GM18907 (cell line): ENCODE results near the gene DNAH2.

Experiments
- ATAC-seq: cut with Tn5 transposase; IDR thresholded peaks from one replicate; pipeline ENCODE4 v1.9.1; 2021; ENCODE audit warnings: mild to moderate bottlenecking, moderate library complexity; ENCODE audit not compliant: unreplicated experiment

The DNAH2 gene, protein sequence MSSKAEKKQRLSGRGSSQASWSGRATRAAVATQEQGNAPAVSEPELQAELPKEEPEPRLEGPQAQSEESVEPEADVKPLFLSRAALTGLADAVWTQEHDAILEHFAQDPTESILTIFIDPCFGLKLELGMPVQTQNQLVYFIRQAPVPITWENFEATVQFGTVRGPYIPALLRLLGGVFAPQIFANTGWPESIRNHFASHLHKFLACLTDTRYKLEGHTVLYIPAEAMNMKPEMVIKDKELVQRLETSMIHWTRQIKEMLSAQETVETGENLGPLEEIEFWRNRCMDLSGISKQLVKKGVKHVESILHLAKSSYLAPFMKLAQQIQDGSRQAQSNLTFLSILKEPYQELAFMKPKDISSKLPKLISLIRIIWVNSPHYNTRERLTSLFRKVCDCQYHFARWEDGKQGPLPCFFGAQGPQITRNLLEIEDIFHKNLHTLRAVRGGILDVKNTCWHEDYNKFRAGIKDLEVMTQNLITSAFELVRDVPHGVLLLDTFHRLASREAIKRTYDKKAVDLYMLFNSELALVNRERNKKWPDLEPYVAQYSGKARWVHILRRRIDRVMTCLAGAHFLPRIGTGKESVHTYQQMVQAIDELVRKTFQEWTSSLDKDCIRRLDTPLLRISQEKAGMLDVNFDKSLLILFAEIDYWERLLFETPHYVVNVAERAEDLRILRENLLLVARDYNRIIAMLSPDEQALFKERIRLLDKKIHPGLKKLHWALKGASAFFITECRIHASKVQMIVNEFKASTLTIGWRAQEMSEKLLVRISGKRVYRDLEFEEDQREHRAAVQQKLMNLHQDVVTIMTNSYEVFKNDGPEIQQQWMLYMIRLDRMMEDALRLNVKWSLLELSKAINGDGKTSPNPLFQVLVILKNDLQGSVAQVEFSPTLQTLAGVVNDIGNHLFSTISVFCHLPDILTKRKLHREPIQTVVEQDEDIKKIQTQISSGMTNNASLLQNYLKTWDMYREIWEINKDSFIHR (N-terminal part only)

DNA sequence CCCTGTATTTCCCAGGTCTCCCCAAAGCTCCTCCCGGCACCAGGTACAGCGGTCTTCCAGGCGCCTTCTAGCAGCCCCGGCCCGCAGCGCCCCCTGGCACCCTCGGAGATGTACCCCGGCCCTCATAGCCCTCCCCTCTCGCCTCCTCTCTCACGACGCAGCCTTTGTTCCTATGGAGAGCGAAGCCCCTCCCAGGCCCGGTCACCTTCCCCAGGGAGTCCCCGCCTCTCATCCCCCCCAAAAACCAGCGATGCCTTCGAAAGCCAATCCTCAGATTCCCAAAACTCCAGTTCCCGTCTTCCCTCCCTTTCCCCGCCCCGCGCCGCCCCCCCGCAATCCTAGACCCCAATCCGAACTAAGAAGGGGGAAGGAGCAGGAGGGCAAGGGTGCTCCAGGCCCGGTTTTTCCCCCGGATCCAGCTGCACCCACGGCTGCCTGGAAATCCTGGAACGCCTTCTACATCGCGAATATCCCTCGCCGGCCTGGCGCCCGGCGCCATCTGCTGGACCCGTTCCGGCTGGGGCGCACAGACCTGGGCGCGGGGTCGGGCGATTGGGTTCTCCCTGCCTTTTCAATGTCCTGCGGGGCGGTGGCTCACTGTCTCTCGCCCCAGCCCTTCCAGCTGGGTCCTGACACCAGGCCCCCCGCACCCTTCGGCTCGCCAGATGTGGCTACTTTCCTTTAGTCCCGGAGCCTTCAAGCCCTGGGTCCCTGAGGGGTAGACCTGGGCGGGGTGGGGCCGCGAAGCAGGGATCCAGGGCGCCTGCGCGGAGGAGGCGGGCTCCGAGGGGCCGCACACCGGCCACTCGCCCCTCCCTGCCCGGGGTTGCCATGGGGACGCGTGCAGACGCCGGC lies at the start of gene DNAH2:
DNAH2 (plus strand) TSS at position 844 of the 855 bp plus-strand sequence. CDS start 1,991 bp downstream, outside the sequence.
- no peak for ATAC-seq

DNA sequence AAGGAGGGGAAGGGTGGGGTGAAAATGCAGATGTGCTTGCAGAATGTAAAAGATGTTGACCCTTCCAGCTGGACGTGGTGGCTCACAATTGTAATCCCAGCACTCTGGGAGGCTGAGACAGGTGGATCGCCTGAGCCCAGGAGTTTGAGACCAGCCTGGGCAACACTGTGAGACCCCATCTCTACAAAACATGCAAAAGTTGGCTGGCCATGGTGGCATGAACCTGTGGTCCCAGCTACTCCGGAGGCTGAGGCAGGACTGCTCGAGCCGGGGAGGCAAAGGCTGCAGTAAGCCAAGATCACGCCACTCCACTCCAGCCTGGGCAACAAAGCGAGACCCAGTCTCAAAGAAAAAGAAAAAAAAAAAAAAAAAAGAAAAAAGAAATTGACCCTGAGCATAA lies 49.1 kb upstream of the DNAH2 start:
- no peak for ATAC-seq

DNA sequence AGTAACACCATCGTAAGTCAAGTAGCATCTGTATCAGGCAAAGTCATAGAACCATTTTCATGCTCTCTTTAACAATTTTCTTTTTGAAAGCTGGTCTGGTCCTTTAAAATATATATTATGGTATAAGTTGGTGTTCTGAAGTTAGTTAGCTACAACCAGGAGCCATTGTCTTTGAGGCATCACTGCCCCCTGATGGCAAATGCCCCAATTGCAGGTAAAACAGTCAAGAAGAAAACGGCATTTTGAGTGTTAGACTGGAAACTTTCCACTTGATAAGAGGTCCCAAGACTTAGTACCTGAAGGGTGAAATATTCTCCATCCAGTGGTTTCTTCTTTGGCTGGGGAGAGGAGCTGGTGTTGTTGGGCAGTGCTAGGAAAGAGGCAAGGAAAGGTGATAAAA lies 44.3 kb upstream of the DNAH2 start:
- ATAC-seq = no peak

DNA sequence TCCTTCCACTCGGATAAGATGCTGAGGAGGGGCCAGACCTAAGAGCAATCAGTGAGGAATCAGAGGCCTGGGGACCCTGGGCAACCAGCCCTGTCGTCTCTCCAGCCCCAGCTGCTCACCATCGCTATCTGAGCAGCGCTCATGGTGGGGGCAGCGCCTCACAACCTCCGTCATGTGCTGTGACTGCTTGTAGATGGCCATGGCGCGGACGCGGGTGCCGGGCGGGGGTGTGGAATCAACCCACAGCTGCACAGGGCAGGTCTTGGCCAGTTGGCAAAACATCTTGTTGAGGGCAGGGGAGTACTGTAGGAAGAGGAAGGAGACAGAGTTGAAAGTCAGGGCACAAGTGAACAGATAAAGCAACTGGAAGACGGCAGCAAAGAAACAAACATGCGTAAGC lies 42.6 kb upstream of the DNAH2 start:
- ATAC-seq = no peak

DNA sequence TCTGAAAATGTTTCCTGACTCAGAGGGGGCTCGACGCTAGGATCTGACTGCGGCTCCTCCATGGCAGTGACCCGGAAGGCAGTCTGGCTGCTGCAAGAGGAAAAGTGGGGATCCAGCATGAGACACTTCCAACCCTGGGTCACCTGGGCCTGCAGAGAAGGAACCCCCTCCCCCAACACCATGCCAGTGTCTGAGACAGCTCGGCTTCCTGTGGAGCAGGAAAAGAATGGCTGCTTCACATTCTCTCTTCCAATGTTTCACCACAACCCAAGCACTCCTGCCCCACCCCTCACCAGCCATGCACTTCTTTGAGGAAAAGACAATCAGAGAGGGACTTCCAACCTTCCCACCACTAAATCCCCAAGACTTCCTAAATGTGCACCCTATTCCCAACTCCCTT lies 41.0 kb upstream of the DNAH2 start:
- ATAC-seq = no peak

DNA sequence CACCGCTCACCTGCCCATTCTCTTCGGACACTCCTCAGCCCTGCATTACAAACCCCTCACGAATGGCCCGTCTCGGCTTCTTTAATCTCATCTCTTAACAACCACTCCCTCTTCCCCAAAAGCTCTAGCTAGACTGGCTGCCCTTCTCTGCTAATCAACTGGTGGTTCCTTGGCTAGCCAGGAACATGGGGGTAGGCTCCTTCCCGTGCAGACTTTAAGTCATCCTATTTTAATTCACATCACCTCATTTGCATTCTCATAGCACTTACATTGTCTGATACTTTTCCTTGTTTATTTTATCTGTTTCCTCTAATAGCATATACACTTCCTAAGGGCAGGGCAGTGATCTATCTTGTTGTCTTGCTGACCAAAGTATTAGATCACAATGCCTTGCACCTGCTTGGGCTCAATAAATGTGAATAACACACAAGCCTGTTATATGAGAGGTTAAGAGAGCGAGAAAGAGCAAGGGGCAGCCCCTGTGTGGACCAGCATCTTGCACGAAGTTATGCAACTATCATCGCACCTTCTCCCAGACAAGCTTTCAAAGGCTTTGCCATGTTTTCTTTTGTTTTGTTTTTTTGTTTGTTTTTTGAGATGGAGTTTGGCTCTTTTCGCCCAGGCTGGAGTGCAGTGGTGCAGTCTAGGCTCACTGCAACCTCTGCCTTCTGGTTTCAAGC lies 40.0 kb upstream of the DNAH2 start:
- ATAC-seq = no peak

DNA sequence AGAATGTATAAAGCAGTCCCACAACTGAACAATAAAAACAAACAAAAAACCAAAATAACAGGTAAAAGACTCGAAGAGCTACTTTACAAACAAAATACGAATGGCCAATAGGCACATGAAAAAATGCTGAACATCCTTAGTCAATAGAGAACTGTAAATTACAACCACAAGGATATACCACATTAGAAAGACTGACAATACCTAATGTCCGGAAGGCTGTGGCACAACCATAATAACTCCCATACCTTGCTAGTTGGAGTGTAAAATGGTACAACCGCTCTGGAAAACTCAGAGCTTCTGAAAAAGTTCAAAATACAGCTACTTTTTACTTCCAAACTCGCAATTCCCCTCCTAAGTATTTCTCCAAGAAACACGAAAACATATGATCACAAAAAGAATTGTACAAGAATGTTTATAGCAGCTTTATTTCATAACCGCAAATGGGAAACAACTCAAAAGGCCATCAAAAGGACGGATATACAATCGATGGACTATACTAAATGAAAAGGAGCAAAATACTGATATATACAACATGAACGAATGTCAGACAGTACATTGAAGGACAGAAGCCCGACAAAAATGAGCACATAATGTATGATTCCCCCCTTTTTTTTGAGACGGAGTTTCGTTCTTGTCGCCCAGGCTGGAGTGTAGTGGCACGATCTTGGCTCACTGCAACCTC lies 32.6 kb upstream of the DNAH2 start:
- no peak for ATAC-seq

DNA sequence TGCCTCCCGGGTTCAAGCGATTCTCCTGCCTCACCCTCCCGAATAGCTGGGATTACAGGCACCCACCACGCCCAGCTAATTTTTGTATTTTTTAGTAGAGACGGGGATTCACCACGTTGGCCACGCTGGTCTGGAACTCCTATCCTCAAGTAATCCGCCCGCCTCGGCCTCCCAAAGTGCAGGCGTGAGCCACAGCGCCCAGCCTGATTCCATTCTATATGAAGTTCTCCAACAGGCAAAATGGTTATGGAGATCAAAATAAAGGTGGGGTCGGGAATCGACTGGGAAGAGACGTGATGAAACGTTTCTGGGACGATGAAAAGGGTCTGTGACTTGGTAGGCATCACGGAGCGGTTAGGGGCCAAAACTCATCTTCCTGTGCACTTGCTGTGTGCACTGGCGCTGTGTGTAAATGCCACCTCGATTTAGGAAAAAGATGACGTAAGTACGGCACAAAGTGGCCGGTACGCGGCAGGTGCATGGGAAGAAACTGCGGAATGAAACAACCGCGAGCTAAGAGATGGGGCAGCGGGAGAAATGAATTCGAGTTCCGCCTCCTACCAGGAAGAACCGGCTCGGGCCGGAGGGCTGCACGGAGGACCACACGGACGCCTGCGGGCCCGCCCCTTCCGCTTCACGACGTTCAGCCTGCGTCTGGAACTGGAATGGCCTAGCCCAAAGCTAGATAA lies 31.9 kb upstream of the DNAH2 start:
- ATAC-seq = peak; percentile 56

DNA sequence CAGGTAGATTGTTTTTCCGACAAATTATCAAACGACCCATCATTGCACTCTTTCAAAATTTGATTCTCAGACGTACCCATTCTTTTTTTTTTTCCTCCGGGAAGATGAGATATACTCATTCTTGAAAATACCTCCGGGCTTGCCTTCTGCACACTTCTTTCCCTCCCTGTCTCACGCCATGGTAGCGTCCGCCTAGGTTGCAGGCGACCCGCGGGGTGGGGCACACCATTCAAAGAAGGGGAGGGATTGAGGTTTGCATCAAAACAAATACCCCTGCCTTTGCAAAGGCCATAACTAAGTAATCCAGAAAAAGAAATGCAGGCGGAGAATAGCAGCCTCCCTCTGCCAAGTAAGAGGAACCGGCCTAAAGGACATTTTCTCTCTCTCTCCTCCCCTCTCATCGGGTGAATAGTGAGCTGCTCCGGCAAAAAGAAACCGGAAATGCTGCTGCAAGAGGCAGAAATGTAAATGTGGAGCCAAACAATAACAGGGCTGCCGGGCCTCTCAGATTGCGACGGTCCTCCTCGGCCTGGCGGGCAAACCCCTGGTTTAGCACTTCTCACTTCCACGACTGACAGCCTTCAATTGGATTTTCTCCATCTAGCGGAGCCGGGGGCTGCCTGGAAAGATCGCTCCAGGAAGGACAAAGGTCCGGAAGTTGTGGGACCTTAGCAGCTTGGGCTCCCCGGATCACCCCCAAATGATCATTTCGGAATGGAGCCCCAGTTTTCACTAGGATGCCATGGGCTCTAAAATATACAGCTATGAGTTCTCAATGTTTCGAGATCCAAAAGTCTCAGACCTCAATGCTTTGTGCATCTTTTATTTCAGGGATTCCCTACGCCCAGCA lies 31.1 kb upstream of the DNAH2 start:
- ATAC-seq = peak; percentile 59

DNA sequence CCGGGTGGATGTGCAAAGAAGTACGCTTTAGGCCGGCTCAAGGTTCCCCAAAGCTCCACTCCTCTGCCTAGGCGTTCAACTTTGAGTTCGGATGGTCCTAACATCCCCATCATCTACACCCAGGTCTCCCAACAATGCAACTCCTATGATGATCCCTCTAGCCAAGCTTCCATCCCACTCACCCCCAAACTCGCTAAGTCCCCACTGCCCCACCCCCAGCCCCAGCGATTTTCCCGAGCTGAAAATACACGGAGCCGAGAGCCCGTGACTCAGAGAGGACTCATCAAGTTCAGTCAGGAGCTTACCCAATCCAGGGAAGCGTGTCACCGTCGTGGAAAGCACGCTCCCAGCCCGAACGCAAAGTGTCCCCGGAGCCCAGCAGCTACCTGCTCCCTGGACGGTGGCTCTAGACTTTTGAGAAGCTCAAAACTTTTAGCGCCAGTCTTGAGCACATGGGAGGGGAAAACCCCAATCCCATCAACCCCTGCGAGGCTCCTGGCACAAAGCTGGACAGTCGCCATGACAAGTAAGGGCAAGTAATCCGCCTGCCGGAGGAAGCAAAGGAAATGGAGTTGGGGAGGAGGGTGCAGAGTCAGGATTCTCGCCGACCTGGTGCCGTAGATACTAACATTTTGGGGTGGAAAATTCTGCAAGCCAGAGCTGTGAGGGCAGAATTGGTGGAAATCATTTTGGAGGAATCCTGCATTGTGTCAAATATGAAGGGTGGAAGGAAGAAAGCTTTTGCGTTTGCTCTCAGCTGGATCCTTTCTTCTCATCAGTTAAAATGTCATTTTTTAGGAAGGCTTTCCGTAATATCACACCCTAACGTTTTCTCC lies 30.3 kb upstream of the DNAH2 start, which contains the start of gene TP53:
TP53 (minus strand) TSS at position 419 of the 836 bp plus-strand sequence. CDS start 10,896 bp downstream, outside the sequence.
- peak; percentile 51 for ATAC-seq

DNA sequence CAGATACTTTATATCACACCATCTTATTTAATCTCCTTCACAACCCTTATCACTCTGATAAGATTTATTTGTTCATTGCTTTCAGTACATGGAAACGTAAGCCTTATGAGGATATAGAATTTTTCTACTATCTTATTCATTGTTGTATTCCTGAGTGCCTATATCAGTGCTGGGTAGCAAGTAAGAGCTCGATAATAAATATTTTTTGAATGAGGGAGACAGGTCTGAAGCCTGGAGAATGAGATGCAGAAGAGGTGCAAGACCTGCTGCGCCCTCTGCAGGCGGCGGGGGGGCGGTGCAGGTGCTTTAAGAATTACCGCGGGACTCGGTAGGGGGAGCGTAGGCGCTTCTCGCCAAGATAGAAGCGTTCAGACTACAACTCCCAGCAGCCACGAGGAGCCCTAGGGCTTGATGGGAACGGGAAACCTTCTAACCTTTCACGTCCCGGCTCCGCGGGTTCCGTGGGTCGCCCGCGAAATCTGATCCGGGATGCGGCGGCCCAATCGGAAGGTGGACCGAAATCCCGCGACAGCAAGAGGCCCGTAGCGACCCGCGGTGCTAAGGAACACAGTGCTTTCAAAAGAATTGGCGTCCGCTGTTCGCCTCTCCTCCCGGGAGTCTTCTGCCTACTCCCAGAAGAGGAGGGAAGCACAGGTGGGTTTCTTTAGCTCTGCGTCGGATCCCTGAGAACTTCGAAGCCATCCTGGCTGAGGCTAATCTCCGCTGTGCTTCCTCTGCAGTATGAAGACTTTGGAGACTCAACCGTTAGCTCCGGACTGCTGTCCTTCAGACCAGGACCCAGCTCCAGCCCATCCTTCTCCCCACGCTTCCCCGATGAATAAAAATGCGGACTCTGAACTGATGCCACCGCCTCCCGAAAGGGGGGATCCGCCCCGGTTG lies 29.4 kb upstream of the DNAH2 start, which contains the start of gene WRAP53:
WRAP53 (plus strand) TSS at position 570 of the 900 bp plus-strand sequence; CDS start at position 742, 172 bp downstream.
- peak; percentile 69 for ATAC-seq

DNA sequence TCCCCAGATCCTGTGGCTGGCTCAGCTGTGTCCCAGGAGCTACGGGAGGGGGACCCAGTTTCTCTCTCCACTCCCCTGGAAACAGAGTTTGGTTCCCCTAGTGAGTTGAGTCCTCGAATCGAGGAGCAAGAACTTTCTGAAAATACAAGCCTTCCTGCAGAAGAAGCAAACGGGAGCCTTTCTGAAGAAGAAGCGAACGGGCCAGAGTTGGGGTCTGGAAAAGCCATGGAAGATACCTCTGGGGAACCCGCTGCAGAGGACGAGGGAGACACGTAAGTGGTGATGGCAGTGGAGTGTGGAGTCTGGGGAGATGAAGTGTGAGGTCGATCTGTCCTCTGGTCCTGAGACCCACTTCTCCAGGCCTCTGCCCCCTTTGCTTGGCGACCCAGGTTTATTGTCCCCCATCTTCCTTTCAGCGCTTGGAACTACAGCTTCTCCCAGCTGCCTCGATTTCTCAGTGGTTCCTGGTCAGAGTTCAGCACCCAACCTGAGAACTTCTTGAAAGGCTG lies 28.7 kb upstream of the DNAH2 start:
- no peak for ATAC-seq

DNA sequence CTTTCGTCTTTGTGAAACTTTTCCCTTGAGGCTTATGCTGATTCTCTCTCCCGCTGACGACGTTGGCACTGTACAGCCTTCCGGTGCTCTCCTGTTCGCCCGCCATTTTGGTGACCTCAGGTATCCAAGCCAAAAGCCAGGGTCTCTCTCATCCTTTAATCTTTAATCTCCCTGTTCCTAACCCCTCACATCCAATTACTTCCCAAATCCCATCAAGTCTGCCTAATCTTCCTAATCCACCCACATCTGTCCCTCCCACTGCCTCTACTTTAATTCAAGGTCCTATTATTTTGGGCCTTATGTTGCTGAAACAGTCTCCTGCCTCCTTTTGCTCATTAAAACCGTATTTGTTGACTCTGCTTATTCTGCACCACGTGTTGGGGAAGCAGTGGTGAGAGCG lies 22.0 kb upstream of the DNAH2 start:
- ATAC-seq = no peak

DNA sequence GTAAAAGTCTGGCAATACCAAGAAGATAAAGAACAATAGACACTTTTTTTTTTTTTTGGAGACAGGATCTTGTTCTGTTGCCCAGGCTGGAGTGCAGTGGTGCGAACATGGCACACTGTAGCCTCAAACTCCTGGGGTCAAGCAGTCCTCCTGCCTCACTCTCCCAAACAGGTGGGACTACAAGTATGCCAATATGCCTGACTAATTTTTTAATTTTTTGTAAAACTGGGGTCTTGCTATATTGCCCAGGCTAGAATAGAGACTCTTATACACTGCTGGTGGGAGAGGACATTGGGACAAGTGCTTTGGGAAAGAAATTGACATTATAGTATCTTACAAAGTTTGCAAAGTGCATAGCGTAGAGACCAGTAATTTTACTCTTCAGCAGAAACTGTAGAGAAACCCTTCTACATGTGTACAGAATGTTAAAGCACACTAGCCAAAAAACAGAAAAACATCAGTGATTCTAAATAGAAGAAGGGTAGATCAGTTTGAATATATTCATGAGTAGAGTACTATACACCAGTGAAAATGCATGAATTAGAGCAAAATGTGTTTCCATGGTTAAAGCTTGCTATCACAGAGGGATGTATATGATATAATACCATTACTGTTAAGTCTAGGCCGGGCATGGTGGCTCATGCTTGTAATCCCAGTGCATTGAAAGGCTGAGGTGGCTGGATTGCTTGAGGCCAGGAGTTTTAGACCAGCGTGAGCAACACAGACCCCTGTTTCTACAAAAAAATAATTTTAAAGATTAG lies 19.5 kb upstream of the DNAH2 start:
- no peak for ATAC-seq

DNA sequence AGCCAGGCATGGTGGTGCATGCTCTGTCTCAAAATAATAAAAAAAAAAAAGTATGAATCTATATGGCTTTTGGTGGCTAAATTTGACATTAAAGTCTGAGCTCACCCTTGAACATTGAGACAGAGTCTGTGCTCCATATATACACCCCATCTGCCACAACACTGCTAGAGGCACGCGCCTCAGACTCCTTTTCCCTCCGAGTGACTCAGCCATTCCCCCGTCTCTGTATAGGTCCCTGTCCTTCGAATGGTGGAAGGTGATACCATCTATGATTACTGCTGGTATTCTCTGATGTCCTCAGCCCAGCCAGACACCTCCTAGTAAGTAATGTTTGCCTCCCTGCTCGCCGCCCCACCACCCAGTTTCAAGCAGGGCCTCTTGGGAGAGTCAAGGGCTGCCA lies 17.0 kb upstream of the DNAH2 start:
- ATAC-seq = no peak
